Esophagus muscularis mucosa (tissue), 4 donors: ENCODE measurements around the gene SMO.

Source experiments
- EP300 ChIP-seq: sonication (generic); formaldehyde crosslinking; IDR thresholded peaks from one replicate; pipeline ENCODE4 v1.6.1; 2017; ENCODE audit warnings: antibody characterized with exemption
- POLR2A ChIP-seq: fragments of 450-650 bp; IDR thresholded peaks from one replicate; pipeline ENCODE4 v1.6.1; 2017; ENCODE audit warnings: antibody characterized with exemption, moderate library complexity, mild to moderate bottlenecking, low read depth
- POLR2AphosphoS5 ChIP-seq, 2 donors: sonication (generic); formaldehyde crosslinking; IDR thresholded peaks; one replicate each; pipeline ENCODE4 v1.6.1; 2017; ENCODE audit warnings: antibody characterized with exemption in 2 of 2
- TF ChIP-seq, protein P1 (sequence below), 3 experiments: fragments of 200-600 bp in 2 of 3; fragments of 450-650 bp in 1 of 3; sonication (generic) in 2 of 3; IDR thresholded peaks; one replicate each; pipeline ENCODE4 v1.5.1; 2017 to 2019; ENCODE audit warnings: antibody characterized with exemption in 3 of 3, mild to moderate bottlenecking in 2 of 3, moderate library complexity in 1 of 3

DNA sequence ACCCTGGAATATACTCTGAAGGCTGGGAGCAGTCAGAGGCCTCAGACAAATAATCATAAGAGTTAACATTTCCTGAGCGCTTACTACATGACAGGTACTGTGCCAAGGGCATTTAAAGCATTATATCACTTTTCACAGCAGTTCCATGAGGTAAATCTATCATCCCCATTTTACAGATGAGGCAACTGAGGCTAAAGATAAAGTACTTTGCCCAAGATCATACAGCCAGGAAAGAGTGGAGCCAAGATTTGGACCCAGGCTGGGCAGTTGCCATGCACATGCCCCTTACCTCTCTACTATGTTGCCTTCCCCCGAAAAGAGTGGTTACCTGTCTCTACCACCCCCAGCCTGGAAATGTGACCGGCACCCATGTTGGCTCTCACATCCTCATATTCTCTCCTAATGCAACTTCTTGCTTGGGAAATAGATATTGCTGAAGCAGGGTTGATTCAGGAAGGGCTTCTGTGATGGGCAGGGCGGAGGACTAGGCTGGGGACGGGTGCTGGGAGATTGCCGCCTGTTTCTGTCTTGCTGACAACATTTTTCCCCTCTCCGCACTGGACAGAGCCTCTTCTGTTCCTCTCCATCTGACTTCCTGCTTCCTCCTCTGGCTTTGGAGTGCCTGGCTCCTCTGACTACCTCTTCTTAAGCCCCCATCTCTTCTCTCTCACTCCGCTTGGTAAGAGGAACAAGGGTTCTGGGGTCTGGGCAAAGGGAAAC lies 13.8 kb downstream of the SMO start:
- TF ChIP-seq, protein P1, sequence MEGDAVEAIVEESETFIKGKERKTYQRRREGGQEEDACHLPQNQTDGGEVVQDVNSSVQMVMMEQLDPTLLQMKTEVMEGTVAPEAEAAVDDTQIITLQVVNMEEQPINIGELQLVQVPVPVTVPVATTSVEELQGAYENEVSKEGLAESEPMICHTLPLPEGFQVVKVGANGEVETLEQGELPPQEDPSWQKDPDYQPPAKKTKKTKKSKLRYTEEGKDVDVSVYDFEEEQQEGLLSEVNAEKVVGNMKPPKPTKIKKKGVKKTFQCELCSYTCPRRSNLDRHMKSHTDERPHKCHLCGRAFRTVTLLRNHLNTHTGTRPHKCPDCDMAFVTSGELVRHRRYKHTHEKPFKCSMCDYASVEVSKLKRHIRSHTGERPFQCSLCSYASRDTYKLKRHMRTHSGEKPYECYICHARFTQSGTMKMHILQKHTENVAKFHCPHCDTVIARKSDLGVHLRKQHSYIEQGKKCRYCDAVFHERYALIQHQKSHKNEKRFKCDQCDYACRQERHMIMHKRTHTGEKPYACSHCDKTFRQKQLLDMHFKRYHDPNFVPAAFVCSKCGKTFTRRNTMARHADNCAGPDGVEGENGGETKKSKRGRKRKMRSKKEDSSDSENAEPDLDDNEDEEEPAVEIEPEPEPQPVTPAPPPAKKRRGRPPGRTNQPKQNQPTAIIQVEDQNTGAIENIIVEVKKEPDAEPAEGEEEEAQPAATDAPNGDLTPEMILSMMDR (IDR thresholded peaks at IDR 0.05), result no peak
- TF ChIP-seq POLR2AphosphoS5 (IDR thresholded peaks at IDR 0.05), result no peak
- no peak for TF ChIP-seq POLR2A
- TF ChIP-seq EP300, result no peak
